ENCODE measurements around the gene COL4A6. TPM values are rescaled to one million over a fixed set of nuclear protein-coding genes. Genes with fewer than 3 reads are reported as not detected.

COL4A6 gene
- polyA plus RNA-seq, 1 donor from 2014 or later, result 1.6 TPM

DNA sequence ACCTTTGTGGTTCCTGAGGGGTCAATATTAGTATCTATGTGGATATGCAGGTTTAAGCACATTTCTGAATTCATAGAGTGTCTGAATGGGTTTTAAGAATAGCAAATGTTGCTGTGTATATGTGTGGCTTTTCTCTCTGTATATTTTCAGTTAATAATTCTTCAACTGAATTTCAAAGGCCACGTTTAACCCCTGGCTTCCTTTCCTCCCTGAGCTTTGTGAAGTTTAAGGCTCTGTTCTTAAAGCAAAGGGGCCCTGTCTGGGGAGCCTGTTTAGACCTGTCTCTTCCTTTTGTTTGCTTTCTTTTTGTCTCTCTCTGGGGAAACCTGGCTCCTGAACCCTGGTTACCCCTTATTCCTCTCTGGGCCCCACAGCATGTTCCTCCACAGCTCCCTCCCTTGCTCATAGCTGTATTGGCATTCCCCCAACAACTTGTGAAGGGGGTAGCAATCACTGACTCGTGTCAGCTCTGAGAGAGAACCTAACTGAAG, 139.1 kb downstream of the COL4A6 start:
- TF ChIP-seq MXI1 (conservative IDR thresholded peaks at IDR 0.05; ENCODE audit: poor library complexity, severe bottlenecking) (no peak), EZH2 (IDR thresholded peaks at IDR 0.05; ENCODE audit: borderline replicate concordance, insufficient read depth, low read length, poor library complexity, severe bottlenecking) (no peak), CTCF (IDR thresholded peaks at IDR 0.05; ENCODE audit: poor library complexity, severe bottlenecking) (no peak), POLR2AphosphoS5 (IDR thresholded peaks at IDR 0.05) (no peak), REST (IDR thresholded peaks at IDR 0.05; ENCODE audit: borderline replicate concordance) (no peak), SMC3 (conservative IDR thresholded peaks at IDR 0.05; ENCODE audit: poor library complexity) (no peak), TAF1 (IDR thresholded peaks at IDR 0.05; ENCODE audit: low read depth) (no peak), EP300 (conservative IDR thresholded peaks at IDR 0.05; ENCODE audit: poor library complexity, severe bottlenecking) (no peak), RAD21 (conservative IDR thresholded peaks at IDR 0.05) (no peak)
- H3F3A ChIP-seq (ENCODE audit: insufficient read depth, low read length, poor library complexity, severe bottlenecking), result no peaks in the 10 kb centered on the region
- no peaks in the 10 kb centered on the region for H3K9me2 ChIP-seq (ENCODE audit: insufficient read depth, low read length)
- H3K27ac ChIP-seq (ENCODE audit: low read length), result no peak overlapping the region
- H3K4me2 ChIP-seq (ENCODE audit: low read length), result no peak overlapping the region
- no peak overlapping the region for H3K9ac ChIP-seq (ENCODE audit: low read length)
- no peak overlapping the region for H3K4me3 ChIP-seq (ENCODE audit: low read length)
- H2AFZ ChIP-seq (ENCODE audit: low read depth, low read length), result no peak overlapping the region
- H3K36me3 ChIP-seq (ENCODE audit: insufficient read depth, low read length), result no peaks in the 10 kb centered on the region
- no peaks in the 10 kb centered on the region for H3K9me3 ChIP-seq (ENCODE audit: low read length)
- no peaks in the 10 kb centered on the region for H4K20me1 ChIP-seq (ENCODE audit: insufficient read depth)
- H3K27me3 ChIP-seq (ENCODE audit: insufficient read depth, low read depth, low read length), result no peaks in the 10 kb centered on the region
- H3K79me2 ChIP-seq (replicated peaks; ENCODE audit: insufficient read depth, low read length), result no peaks in the 10 kb centered on the region

GRCh38 chrX:108298165-108298602, 140.0 kb downstream of the COL4A6 start:
- no peak overlapping the region for H2AFZ ChIP-seq (ENCODE audit: low read depth, low read length)
- no peak overlapping the region for H3K27ac ChIP-seq (ENCODE audit: low read length)
- no peak overlapping the region for H3K4me2 ChIP-seq (ENCODE audit: low read length)
- H3K9me3 ChIP-seq (ENCODE audit: low read length), result no peaks in the 10 kb centered on the region
- no peak for TF ChIP-seq REST (IDR thresholded peaks at IDR 0.05; ENCODE audit: borderline replicate concordance)
- no peak for TF ChIP-seq SMC3 (conservative IDR thresholded peaks at IDR 0.05; ENCODE audit: poor library complexity)
- no peak for TF ChIP-seq TAF1 (IDR thresholded peaks at IDR 0.05; ENCODE audit: low read depth)
- TF ChIP-seq RAD21 (conservative IDR thresholded peaks at IDR 0.05), result no peak
- no peak for TF ChIP-seq EZH2 (IDR thresholded peaks at IDR 0.05; ENCODE audit: borderline replicate concordance, insufficient read depth, low read length, poor library complexity, severe bottlenecking)
- TF ChIP-seq POLR2AphosphoS5 (IDR thresholded peaks at IDR 0.05), result no peak
- H3K36me3 ChIP-seq (ENCODE audit: insufficient read depth, low read length), result no peaks in the 10 kb centered on the region
- H3F3A ChIP-seq (ENCODE audit: insufficient read depth, low read length, poor library complexity, severe bottlenecking), result no peaks in the 10 kb centered on the region
- H3K9me2 ChIP-seq (ENCODE audit: insufficient read depth, low read length), result no peaks in the 10 kb centered on the region
- no peak overlapping the region for H3K4me3 ChIP-seq (ENCODE audit: low read length)
- no peak overlapping the region for H3K9ac ChIP-seq (ENCODE audit: low read length)
- H3K79me2 ChIP-seq (replicated peaks; ENCODE audit: insufficient read depth, low read length), result no peaks in the 10 kb centered on the region
- no peaks in the 10 kb centered on the region for H3K27me3 ChIP-seq (ENCODE audit: insufficient read depth, low read depth, low read length)
- no peaks in the 10 kb centered on the region for H4K20me1 ChIP-seq (ENCODE audit: insufficient read depth)

Data from neural cell (in vitro differentiated cells).